Measurements from ENCODE around the gene TAS2R42.

The TAS2R42 gene

GRCh38 chr12:11144297-11144696 lies 42.4 kb downstream of the TAS2R42 start:
- no peak for DNase-seq (ENCODE audit: low read depth in 2 of 2)

- DNase-seq (ENCODE audit: low read depth in 2 of 2) = no peak
Observed at GRCh38 chr12:11143352-11143751, 43.4 kb downstream of the TAS2R42 start.

- DNase-seq (ENCODE audit: low read depth in 2 of 2) = no peak
Observed at GRCh38 chr12:11136075-11136474, 50.7 kb downstream of the TAS2R42 start.
